Hepatocyte (in vitro differentiated cells): Measurements from ENCODE around the gene GCH1.

Source experiments
- CTCF ChIP-seq: fragments of 200-600 bp; sonication (generic); IDR thresholded peaks from 2 replicates; pipeline ENCODE4 v1.5.1; 2016; ENCODE audit warnings: antibody characterized with exemption, mild to moderate bottlenecking; ENCODE audit not compliant: poor library complexity
- EZH2phosphoT487 ChIP-seq: fragments of 200-600 bp; sonication (generic); IDR thresholded peaks from one replicate; pipeline ENCODE4 v1.6.1; 2018; ENCODE audit warnings: antibody characterized with exemption, mild to moderate bottlenecking, low read depth, moderate library complexity; ENCODE audit not compliant: unreplicated experiment, severe bottlenecking

GRCh38 chr14:54805445-54806322 is 96.9 kb downstream of the GCH1 start:
- TF ChIP-seq CTCF (peak; percentile 97), EZH2phosphoT487 (no peak)
